Tibial nerve (tissue), 4 donors: ENCODE results near the gene UBTD1. TPM values are rescaled to one million over a fixed set of nuclear protein-coding genes. Genes with fewer than 3 reads are reported as not detected.

ENCODE experiments used
- DNase-seq, 2 donors: peaks; one replicate each; pipeline ENCODE4 v3.0.0-alpha.2; 2019; ENCODE audit warnings: low spot score in 2 of 2
- H3K27ac ChIP-seq, 4 donors: fragments of 200-600 bp; sonication (generic) in 3 of 4; one replicate each; pipeline ENCODE4 v1.5.1; 2017 to 2019; ENCODE audit warnings: mild to moderate bottlenecking in 1 of 4
- H3K27me3 ChIP-seq, 2 donors: fragments of 200-600 bp; sonication (generic) in 1 of 2; one replicate each; pipeline versions ENCODE4 v1.5.1 to v1.6.0; 2017 to 2019
- H3K36me3 ChIP-seq, 3 donors: fragments of 200-600 bp; sonication (generic); one replicate each; pipeline ENCODE4 v1.5.1; 2018 to 2019
- H3K4me1 ChIP-seq, 4 donors: fragments of 200-600 bp; sonication (generic) in 3 of 4; one replicate each; pipeline ENCODE4 v1.5.1; 2017 to 2019
- H3K4me3 ChIP-seq, 4 donors: fragments of 200-600 bp; sonication (generic) in 3 of 4; one replicate each; pipeline ENCODE4 v1.5.1; 2017 to 2019; ENCODE audit warnings: mild to moderate bottlenecking in 1 of 4, moderate library complexity in 1 of 4
- H3K9me3 ChIP-seq, 4 donors: fragments of 200-600 bp; sonication (generic) in 3 of 4; one replicate each; pipeline ENCODE4 v1.5.1; 2017 to 2019
- EP300 ChIP-seq, 2 donors: sonication (generic); formaldehyde crosslinking; IDR thresholded peaks; one replicate each; pipeline ENCODE4 v1.6.1; 2017; ENCODE audit warnings: antibody characterized with exemption in 2 of 2, mild to moderate bottlenecking in 1 of 2
- POLR2A ChIP-seq, 2 donors: fragments of 450-650 bp; IDR thresholded peaks; one replicate each; pipeline ENCODE4 v1.6.1; 2017; ENCODE audit warnings: antibody characterized with exemption in 2 of 2, mild to moderate bottlenecking in 2 of 2, moderate library complexity in 2 of 2
- WGBS, 2 donors: methylation state at CpG; one replicate each; pipeline ENCODE4 v1.1.5; 2018; 5-methylcytosine and 5-hydroxymethylcytosine counted together
- total RNA-seq, 4 donors: library from RNA; depleted of rRNA; stranded (reverse); fragments of >200 nt; gene quantifications; one replicate each; pipeline ENCODE4 v1.1.0, GENCODE V29; 2016
- TF ChIP-seq, protein P1 (sequence below), 5 experiments: fragments of 200-600 bp in 3 of 5; fragments of 450-650 bp in 2 of 5; sonication (generic) in 3 of 5; IDR thresholded peaks; one replicate each; pipeline ENCODE4 v1.5.1; 2016 to 2019; ENCODE audit warnings: antibody characterized with exemption in 5 of 5, mild to moderate bottlenecking in 3 of 5, moderate library complexity in 2 of 5

Gene UBTD1
- total RNA-seq, 4 donors from 2014 or later: 9.4 to 17.1 (median 16.5) TPM

DNA sequence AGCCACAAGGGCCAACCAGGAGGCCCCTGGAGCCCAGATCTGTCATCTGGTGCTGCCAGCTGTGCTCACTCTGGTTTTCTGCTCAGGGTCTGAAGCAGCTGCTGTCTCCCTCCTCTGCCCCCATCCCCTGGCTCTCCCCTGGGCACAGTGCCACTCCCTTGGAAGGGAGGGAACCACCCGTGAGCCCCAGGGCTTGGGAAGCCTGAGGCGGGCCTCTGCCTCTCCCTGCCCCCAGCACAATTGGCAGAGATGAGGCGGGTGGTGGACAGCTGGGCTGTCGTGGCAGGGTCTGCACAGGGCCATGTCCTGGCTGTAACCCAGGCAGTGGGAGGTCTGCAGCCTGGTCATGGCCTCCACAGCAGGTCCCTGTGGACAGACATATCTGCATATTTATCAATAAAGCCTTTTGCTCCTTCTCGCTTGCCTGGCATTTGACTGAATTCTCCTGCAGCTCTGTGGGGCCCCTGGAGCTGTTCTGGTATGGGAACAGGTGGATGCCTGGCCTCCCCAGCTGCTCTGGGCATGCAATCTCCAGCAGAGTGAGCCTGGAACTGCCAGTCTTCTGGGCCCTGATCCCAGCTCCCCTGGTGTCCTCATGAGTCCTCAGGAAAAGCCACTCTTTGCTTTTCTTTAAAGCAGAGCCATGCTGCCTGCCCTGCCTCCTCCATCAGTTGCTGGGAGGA is 72.2 kb downstream of the UBTD1 start:
- no peak overlapping the region for H3K4me3 ChIP-seq
- 47 to 72% methylated on average over 5 of the region's 5 CpGs for WGBS, 2 donors
- H3K27me3 ChIP-seq: no peaks in the 10 kb centered on the region
- TF ChIP-seq, protein P1, sequence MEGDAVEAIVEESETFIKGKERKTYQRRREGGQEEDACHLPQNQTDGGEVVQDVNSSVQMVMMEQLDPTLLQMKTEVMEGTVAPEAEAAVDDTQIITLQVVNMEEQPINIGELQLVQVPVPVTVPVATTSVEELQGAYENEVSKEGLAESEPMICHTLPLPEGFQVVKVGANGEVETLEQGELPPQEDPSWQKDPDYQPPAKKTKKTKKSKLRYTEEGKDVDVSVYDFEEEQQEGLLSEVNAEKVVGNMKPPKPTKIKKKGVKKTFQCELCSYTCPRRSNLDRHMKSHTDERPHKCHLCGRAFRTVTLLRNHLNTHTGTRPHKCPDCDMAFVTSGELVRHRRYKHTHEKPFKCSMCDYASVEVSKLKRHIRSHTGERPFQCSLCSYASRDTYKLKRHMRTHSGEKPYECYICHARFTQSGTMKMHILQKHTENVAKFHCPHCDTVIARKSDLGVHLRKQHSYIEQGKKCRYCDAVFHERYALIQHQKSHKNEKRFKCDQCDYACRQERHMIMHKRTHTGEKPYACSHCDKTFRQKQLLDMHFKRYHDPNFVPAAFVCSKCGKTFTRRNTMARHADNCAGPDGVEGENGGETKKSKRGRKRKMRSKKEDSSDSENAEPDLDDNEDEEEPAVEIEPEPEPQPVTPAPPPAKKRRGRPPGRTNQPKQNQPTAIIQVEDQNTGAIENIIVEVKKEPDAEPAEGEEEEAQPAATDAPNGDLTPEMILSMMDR (IDR thresholded peaks at IDR 0.05): no peak
- TF ChIP-seq EP300 (IDR thresholded peaks at IDR 0.05): no peak
- no peak for TF ChIP-seq POLR2A (IDR thresholded peaks at IDR 0.05)
- DNase-seq: no peak
- no peaks in the 10 kb centered on the region for H3K9me3 ChIP-seq
- no peak overlapping the region for H3K27ac ChIP-seq
- peaks cover 0 to 41% (median 0%) of the 10 kb centered on the region in 3 donors for H3K36me3 ChIP-seq
- peaks cover 0 to 13% (median 4%) of the 10 kb centered on the region in 4 donors for H3K4me1 ChIP-seq

DNA sequence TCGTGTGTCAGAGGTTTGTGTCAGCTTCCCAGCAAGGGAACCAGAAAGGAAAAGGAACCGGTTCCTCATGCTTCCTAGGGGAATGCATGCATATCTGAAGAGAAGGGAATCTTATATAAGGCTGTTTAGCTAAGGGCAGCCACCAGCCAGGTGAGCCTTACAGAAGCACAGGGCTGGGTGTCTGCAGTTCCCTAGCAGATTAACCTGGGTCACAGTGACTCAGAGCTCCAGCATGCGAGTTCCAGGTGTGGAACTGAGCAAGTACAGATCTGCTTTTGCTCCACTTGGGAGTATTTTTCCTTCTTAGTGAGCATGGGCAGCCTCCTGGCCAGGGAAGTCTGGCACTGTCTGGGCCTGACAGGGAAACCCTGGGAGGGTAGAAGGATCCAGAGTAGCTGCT is 72.9 kb downstream of the UBTD1 start:
- H3K27me3 ChIP-seq: no peaks in the 10 kb centered on the region
- peaks cover 0 to 41% (median 0%) of the 10 kb centered on the region in 3 donors for H3K36me3 ChIP-seq
- WGBS, 2 donors: 78 to 81% methylated on average over 3 of the region's 3 CpGs
- no peak overlapping the region for H3K4me3 ChIP-seq
- H3K4me1 ChIP-seq: peaks cover 0 to 13% (median 4%) of the 10 kb centered on the region in 4 donors
- DNase-seq: no peak
- no peaks in the 10 kb centered on the region for H3K9me3 ChIP-seq
- TF ChIP-seq, protein P1 (IDR thresholded peaks at IDR 0.05): no peak
- TF ChIP-seq EP300 (IDR thresholded peaks at IDR 0.05) (no peak), POLR2A (IDR thresholded peaks at IDR 0.05) (no peak)
- H3K27ac ChIP-seq: no peak overlapping the region

DNA sequence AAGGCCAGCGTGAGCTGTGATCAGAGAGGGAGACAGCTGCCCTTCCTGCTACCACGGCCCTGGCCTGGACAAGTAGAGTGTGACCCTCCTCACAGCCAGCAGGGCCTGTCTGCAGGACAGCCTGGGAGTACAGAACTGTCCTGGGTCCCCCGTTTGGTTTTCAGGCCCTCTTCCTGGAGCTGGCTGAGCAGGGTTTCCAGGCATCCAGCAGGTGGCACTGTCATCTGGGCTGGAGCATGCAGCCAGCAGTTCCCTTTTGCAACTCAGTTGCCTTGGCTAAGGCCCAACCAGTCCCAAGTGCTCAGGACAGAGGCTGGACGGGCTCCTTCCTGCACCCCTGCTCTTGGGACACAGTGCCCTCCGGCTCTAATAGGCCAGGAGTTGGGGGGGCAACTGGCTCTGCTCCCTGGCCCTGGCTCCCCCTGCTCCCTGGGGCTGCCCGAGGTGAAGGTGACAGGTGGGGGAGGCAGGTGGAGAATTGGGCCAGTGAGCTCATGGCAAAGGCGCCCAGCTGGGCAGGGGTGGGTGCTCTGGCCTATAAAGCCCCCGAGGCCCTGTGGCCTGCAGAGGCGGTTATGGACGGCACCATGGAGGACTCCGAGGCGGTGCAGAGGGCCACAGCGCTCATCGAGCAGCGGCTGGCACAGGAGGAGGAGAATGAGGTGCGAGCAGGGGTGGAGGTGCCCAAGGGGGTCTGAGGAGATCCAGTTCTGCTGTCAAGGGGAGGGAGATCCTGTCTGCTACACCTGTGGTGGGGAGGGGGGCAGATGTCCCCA is 73.7 kb downstream of the UBTD1 start, which contains the start of gene ANKRD2:
Gene ANKRD2 (plus strand): TSS at position 566 of the 776 bp plus-strand sequence. CDS start 10 bp downstream, at position 576.
- Histone ChIP-seq H3K27ac (no peak within 1 kb of the TSS), H3K4me3 (no peak within 1 kb of the TSS), H3K36me3 (peaks cover 0 to 41% (median 0%) of the 10 kb centered on the region in 3 donors), H3K4me1 (peaks cover 0 to 13% (median 4%) of the 10 kb centered on the region in 4 donors), H3K9me3 (no peaks in the 10 kb centered on the region), H3K27me3 (no peaks in the 10 kb centered on the region)
- no peak for TF ChIP-seq POLR2A (IDR thresholded peaks at IDR 0.05)
- peak in 1 of 2 donors; percentile 48 for TF ChIP-seq EP300 (IDR thresholded peaks at IDR 0.05)
- TF ChIP-seq, protein P1 (IDR thresholded peaks at IDR 0.05): peak; percentile 76 to 89 (median 83)
- DNase-seq: peak; percentile 60 to 76
- 72 to 79% methylated on average over 13 to 15 of the region's 16 CpGs for WGBS, 2 donors

DNA sequence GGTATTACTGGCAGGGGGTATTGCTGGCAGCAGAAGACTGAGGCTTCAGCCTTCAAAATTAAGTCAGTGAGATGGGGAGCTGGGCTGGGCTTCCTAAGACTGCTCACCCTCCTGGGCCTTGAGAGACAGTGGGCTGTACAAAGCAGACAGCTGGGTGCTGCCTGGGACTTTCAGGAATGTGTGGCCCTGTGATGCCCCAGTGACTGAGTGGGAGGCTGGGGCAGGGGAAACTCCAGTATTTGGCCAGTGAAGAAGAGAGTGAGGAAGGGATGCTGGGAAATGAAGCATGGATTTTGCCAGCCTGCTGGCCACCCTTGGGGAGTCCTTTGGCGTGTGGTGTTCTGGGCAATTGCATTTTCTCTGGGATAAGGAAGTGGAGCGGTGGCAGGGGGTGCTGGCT is 74.3 kb downstream of the UBTD1 start:
- H3K36me3 ChIP-seq: peaks cover 0 to 38% (median 0%) of the 10 kb centered on the region in 3 donors
- no peak for DNase-seq
- no peak for TF ChIP-seq EP300 (IDR thresholded peaks at IDR 0.05)
- TF ChIP-seq, protein P1 (IDR thresholded peaks at IDR 0.05): no peak
- TF ChIP-seq POLR2A (IDR thresholded peaks at IDR 0.05): no peak
- 89 to 96% methylated on average over 2 of the region's 2 CpGs for WGBS, 2 donors
- H3K9me3 ChIP-seq: no peaks in the 10 kb centered on the region
- peaks cover 0 to 13% (median 4%) of the 10 kb centered on the region in 4 donors for H3K4me1 ChIP-seq
- no peak overlapping the region for H3K4me3 ChIP-seq
- H3K27ac ChIP-seq: no peak overlapping the region
- no peaks in the 10 kb centered on the region for H3K27me3 ChIP-seq

DNA sequence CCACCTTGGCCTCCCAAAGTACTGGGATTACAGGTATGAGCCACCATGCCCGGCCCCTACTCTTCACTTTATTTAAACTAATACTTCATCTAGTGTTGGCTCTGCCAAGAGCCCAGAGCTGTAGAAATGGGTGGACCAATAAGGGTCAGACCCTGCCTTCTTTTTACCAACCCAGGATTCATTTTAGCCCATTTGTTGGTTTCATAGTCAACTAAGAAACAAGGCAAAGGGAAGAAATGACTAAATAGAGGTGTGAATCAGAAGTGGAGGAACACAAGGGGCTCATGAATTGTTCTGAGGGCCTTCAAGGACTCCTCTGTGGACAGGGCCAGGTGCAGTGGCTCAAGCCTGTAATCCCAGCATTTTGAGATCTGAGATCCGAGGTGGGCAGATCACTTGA is 74.9 kb downstream of the UBTD1 start:
- no peaks in the 10 kb centered on the region for H3K27me3 ChIP-seq
- WGBS, 2 donors: 43 to 69% methylated on average over 2 of the region's 2 CpGs
- TF ChIP-seq POLR2A (IDR thresholded peaks at IDR 0.05): no peak
- TF ChIP-seq, protein P1 (IDR thresholded peaks at IDR 0.05): no peak
- no peak for TF ChIP-seq EP300 (IDR thresholded peaks at IDR 0.05)
- H3K9me3 ChIP-seq: no peaks in the 10 kb centered on the region
- H3K4me3 ChIP-seq: no peak overlapping the region
- peaks cover 0 to 31% (median 0%) of the 10 kb centered on the region in 3 donors for H3K36me3 ChIP-seq
- peaks cover 0 to 13% (median 4%) of the 10 kb centered on the region in 4 donors for H3K4me1 ChIP-seq
- no peak overlapping the region for H3K27ac ChIP-seq
- DNase-seq: no peak
